ENCODE measurements around the gene BCAS3. TPM values are rescaled to one million over a fixed set of nuclear protein-coding genes. Genes with fewer than 3 reads are reported as not detected.

BCAS3 gene
- total RNA-seq, 4 donors from 2014 or later = 20.7 to 76.3 (median 39.8) TPM

DNA sequence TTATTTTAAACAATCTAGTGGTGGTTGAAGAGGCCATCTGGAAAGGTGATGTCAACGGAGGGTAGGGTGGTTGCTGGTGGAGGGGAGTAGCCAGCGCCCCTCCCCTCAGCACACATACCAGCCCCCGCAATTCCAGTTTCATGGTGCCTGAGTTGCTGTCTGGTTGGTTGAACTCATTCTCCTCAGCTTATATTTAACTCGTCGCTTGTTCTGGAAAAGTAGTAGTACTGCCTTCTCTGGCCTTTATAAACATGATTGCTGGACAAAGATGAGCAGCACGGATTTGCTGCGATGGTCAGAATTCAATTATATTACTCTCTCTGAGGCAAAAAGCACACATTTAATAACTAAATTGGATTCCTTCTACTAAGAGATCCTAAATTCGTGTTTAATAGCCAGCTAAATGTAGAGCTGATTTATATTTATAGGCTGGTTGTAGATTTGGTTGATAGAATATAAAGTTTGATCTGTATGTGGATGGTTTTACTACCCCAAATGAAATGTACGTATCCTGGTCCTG, 484.0 kb downstream of the BCAS3 start:
- TF ChIP-seq, protein P1, sequence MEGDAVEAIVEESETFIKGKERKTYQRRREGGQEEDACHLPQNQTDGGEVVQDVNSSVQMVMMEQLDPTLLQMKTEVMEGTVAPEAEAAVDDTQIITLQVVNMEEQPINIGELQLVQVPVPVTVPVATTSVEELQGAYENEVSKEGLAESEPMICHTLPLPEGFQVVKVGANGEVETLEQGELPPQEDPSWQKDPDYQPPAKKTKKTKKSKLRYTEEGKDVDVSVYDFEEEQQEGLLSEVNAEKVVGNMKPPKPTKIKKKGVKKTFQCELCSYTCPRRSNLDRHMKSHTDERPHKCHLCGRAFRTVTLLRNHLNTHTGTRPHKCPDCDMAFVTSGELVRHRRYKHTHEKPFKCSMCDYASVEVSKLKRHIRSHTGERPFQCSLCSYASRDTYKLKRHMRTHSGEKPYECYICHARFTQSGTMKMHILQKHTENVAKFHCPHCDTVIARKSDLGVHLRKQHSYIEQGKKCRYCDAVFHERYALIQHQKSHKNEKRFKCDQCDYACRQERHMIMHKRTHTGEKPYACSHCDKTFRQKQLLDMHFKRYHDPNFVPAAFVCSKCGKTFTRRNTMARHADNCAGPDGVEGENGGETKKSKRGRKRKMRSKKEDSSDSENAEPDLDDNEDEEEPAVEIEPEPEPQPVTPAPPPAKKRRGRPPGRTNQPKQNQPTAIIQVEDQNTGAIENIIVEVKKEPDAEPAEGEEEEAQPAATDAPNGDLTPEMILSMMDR (IDR thresholded peaks at IDR 0.05) = no peak
- TF ChIP-seq POLR2A (IDR thresholded peaks at IDR 0.05) (no peak), POLR2AphosphoS5 (IDR thresholded peaks at IDR 0.05) (no peak), EP300 (IDR thresholded peaks at IDR 0.05; ENCODE audit: low read depth) (no peak)
- Histone ChIP-seq H3K4me1 (peaks cover 0 to 10% (median 2%) of the 10 kb centered on the region in 4 donors), H3K9me3 (no peaks in the 10 kb centered on the region), H3K27ac (no peak overlapping the region), H3K27me3 (no peaks in the 10 kb centered on the region), H3K36me3 (no peaks in the 10 kb centered on the region), H3K4me3 (no peak overlapping the region)
- 89 to 90% methylated on average over 6 to 9 of the region's 9 CpGs for WGBS, 2 donors (ENCODE audit: low coverage in 1 of 2)
- in situ Hi-C loops (cut with MboI; ENCODE audit: low pct_ligation_motif_present in 1 of 4, low pct_unique_long_range_greater_than_20kb in 1 of 4, low sequenced_read_pairs in 3 of 4) = no loop called here
- intact Hi-C loops (cut with DNase I; ENCODE audit: low total_unique reads) = no loop called here
- DNase-seq = no peak

DNA sequence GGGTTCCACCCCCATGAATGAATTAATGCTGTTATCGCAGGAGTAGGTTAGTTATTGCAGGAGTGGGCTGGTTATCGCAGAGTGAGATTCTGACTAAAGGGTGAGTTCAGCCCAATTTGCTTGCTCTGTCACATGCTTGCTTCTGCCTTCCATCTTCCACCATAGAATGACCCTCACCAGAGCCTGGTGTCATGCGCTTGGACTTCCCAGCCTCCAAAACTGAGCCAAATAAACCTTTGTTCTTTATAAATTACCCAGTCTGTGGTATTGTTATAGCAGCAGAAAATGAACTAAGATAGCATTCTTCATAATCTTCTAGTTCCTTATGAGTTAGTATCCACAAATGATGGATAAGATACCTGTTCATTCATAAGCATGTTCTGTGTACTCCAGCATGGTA, 486.9 kb downstream of the BCAS3 start:
- no peaks in the 10 kb centered on the region for H3K36me3 ChIP-seq
- no peaks in the 10 kb centered on the region for H3K9me3 ChIP-seq
- H3K4me3 ChIP-seq = no peak overlapping the region
- H3K4me1 ChIP-seq = no peaks in the 10 kb centered on the region
- 99% methylated on average over 3 of the region's 3 CpGs; no CpG with 5 or more reads in 1 of the 2 donors for WGBS, 2 donors (ENCODE audit: low coverage in 1 of 2)
- no peak overlapping the region for H3K27ac ChIP-seq
- no peaks in the 10 kb centered on the region for H3K27me3 ChIP-seq
- in situ Hi-C loops (cut with MboI; ENCODE audit: low pct_ligation_motif_present in 1 of 4, low pct_unique_long_range_greater_than_20kb in 1 of 4, low sequenced_read_pairs in 3 of 4) = no loop called here
- intact Hi-C loops (cut with DNase I; ENCODE audit: low total_unique reads) = no loop called here
- no peak for DNase-seq
- TF ChIP-seq POLR2A (IDR thresholded peaks at IDR 0.05) = no peak
- TF ChIP-seq EP300 (IDR thresholded peaks at IDR 0.05; ENCODE audit: low read depth) = no peak
- TF ChIP-seq, protein P1 (IDR thresholded peaks at IDR 0.05) = no peak

DNA sequence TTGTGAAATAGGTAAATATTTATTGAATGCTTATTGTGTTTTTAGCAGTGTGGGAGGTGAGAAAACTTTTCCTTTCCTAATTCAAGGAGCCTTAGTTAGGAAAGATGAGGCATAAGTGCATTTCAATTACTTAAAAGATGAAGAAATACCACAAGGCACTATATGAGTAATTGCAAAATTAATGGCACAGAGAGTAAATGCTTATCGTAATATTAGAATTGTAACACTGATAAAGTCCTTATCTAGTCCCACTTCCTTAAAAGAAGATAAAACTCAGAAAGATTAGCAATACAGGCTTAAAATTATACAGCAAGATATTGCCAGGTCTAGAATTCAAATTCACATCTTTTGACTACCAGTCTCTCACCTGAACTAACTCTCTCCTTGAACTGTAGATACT, 489.4 kb downstream of the BCAS3 start:
- DNase-seq = no peak
- intact Hi-C loops (cut with DNase I; ENCODE audit: low total_unique reads) (no loop called here), in situ Hi-C loops (cut with MboI; ENCODE audit: low pct_ligation_motif_present in 1 of 4, low pct_unique_long_range_greater_than_20kb in 1 of 4, low sequenced_read_pairs in 3 of 4) (no loop called here)
- Histone ChIP-seq H3K36me3 (no peaks in the 10 kb centered on the region), H3K9me3 (no peaks in the 10 kb centered on the region), H3K27ac (no peak overlapping the region), H3K4me1 (no peaks in the 10 kb centered on the region), H3K27me3 (no peaks in the 10 kb centered on the region), H3K4me3 (no peak overlapping the region)
- WGBS, 2 donors (ENCODE audit: low coverage in 1 of 2) = 86 to 93% methylated on average over 1 of the region's 1 CpG
- no peak for TF ChIP-seq EP300 (IDR thresholded peaks at IDR 0.05; ENCODE audit: low read depth)
- no peak for TF ChIP-seq POLR2AphosphoS5 (IDR thresholded peaks at IDR 0.05)
- TF ChIP-seq, protein P1 (IDR thresholded peaks at IDR 0.05) = no peak
- TF ChIP-seq POLR2A (IDR thresholded peaks at IDR 0.05) = no peak

DNA sequence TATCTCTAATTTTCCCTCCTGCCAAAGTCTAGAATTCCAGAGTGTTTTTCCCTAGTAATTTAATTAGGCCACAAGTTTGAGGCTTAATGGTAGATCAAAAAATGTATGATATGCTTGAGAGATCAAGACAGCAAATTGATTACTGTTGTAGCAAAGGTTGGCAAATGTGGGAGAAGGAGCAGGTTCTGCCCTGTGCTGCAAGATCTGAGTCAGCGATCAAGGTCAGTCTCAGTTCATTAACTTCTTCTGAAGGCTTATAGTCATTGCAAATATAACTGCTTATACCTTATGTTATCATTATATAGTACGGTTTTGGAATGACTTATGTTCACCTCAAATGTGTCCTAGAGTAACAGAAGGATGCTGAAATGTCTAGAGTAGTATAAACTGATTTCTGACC, 490.9 kb downstream of the BCAS3 start:
- no peaks in the 10 kb centered on the region for H3K27me3 ChIP-seq
- H3K9me3 ChIP-seq = no peaks in the 10 kb centered on the region
- H3K4me1 ChIP-seq = no peaks in the 10 kb centered on the region
- no peak for DNase-seq
- H3K27ac ChIP-seq = no peak overlapping the region
- H3K4me3 ChIP-seq = no peak overlapping the region
- intact Hi-C loops (cut with DNase I; ENCODE audit: low total_unique reads) (no loop called here), in situ Hi-C loops (cut with MboI; ENCODE audit: low pct_ligation_motif_present in 1 of 4, low pct_unique_long_range_greater_than_20kb in 1 of 4, low sequenced_read_pairs in 3 of 4) (no loop called here)
- WGBS, 2 donors (ENCODE audit: low coverage in 1 of 2) = 80% methylated on average over 2 of the region's 2 CpGs; no CpG with 5 or more reads in 1 of the 2 donors
- no peaks in the 10 kb centered on the region for H3K36me3 ChIP-seq
- TF ChIP-seq EP300 (IDR thresholded peaks at IDR 0.05; ENCODE audit: low read depth) (no peak), POLR2AphosphoS5 (IDR thresholded peaks at IDR 0.05) (no peak)

DNA sequence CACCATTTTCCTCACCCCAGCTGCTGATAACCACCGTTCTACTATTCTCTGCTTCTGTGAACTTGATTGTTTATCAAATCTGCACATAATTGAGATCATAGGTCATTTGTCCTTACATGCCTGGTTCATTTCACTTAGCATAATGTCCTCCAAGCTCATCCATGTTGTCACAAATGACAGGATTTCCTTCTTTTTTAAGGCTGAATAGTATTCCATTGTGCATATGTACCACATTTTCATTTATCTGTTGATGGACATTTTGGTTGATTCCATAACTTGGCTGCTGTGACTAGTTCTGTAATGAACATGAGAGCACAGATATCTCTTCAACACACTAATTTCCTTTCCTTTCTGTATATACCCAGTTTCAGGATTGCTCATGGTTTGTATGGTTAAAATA, 496.7 kb downstream of the BCAS3 start:
- intact Hi-C loops (cut with DNase I; ENCODE audit: low total_unique reads) (no loop called here), in situ Hi-C loops (cut with MboI; ENCODE audit: low pct_ligation_motif_present in 1 of 4, low pct_unique_long_range_greater_than_20kb in 1 of 4, low sequenced_read_pairs in 3 of 4) (no loop called here)
- Histone ChIP-seq H3K4me3 (no peak overlapping the region), H3K4me1 (no peaks in the 10 kb centered on the region), H3K9me3 (no peaks in the 10 kb centered on the region), H3K27me3 (no peaks in the 10 kb centered on the region), H3K36me3 (no peaks in the 10 kb centered on the region), H3K27ac (no peak overlapping the region)
- WGBS, 2 donors (ENCODE audit: low coverage in 1 of 2) = 89% methylated on average over 1 of the region's 1 CpG; no CpG with 5 or more reads in 1 of the 2 donors
- TF ChIP-seq EP300 (IDR thresholded peaks at IDR 0.05; ENCODE audit: low read depth) (no peak), POLR2A (IDR thresholded peaks at IDR 0.05) (no peak), POLR2AphosphoS5 (IDR thresholded peaks at IDR 0.05) (no peak)
- TF ChIP-seq, protein P1 (IDR thresholded peaks at IDR 0.05) = no peak
- no peak for DNase-seq

Data from transverse colon (tissue), 4 donors.